Loucy (cell line): Measurements from ENCODE around the gene EFCAB12.

Experiments
- H2AFZ ChIP-seq: fragments of 200-600 bp; sonication (generic); 2 replicates; pipeline ENCODE4 v1.6.0; 2016; ENCODE audit warnings: antibody characterized with exemption, mild to moderate bottlenecking, low read length, moderate library complexity
- H3F3A ChIP-seq: fragments of 200-600 bp; 2 replicates; pipeline ENCODE4 v1.6.0; 2016; ENCODE audit warnings: antibody characterized with exemption, low read depth, mild to moderate bottlenecking
- H3K27me3 ChIP-seq: fragments of 200-600 bp; sonication (generic); 2 replicates; pipeline ENCODE4 v1.6.1; 2014; ENCODE audit warnings: low read length, mild to moderate bottlenecking; ENCODE audit not compliant: insufficient read depth, poor library complexity, severe bottlenecking
- H3K36me3 ChIP-seq: fragments of 200-600 bp; sonication (generic); 2 replicates; pipeline ENCODE4 v1.6.1; 2016; ENCODE audit warnings: low read length; ENCODE audit not compliant: insufficient read depth
- H3K4me1 ChIP-seq: fragments of 200-600 bp; sonication (generic); 2 replicates; pipeline ENCODE4 v1.5.1; 2014; ENCODE audit warnings: low read length, mild to moderate bottlenecking; ENCODE audit not compliant: insufficient read depth, poor library complexity, severe bottlenecking
- H3K4me2 ChIP-seq: fragments of 200-600 bp; sonication (generic); 2 replicates; pipeline ENCODE4 v1.6.0; 2014; ENCODE audit warnings: antibody characterized with exemption, low read length, low read depth, mild to moderate bottlenecking; ENCODE audit not compliant: poor library complexity, severe bottlenecking
- H3K4me3 ChIP-seq: fragments of 200-600 bp; sonication (generic); 2 replicates; pipeline ENCODE4 v1.5.1; 2014; ENCODE audit warnings: low read length, mild to moderate bottlenecking, mixed read lengths; ENCODE audit not compliant: poor library complexity, severe bottlenecking
- H3K79me2 ChIP-seq: fragments of 200-600 bp; sonication (generic); 2 replicates; pipeline ENCODE4 v1.6.1; 2014; ENCODE audit warnings: low read length; ENCODE audit not compliant: insufficient read depth
- H3K9ac ChIP-seq: fragments of 200-600 bp; sonication (generic); 2 replicates; pipeline ENCODE4 v1.6.0; 2014; ENCODE audit warnings: mild to moderate bottlenecking, low read depth, low read length, moderate library complexity; ENCODE audit not compliant: poor library complexity, severe bottlenecking
- H3K9me2 ChIP-seq: fragments of 200-600 bp; sonication (generic); replicated peaks from 2 replicates; pipeline ENCODE4 v1.6.1; 2016; ENCODE audit warnings: low read depth, low read length, mixed read lengths
- H3K9me3 ChIP-seq: fragments of 200-600 bp; sonication (generic); 2 replicates; pipeline ENCODE4 v1.6.1; 2014; ENCODE audit warnings: mild to moderate bottlenecking, antibody characterized with exemption, low read length, low read depth; ENCODE audit not compliant: insufficient read depth
- H4K20me1 ChIP-seq: fragments of 200-600 bp; sonication (generic); 2 replicates; pipeline ENCODE4 v1.6.0; 2014; ENCODE audit warnings: antibody characterized with exemption, low read length, mild to moderate bottlenecking; ENCODE audit not compliant: insufficient read depth, poor library complexity, severe bottlenecking
- CTCF ChIP-seq: fragments of 200-600 bp; sonication (generic); conservative IDR thresholded peaks from 2 replicates; pipeline ENCODE4 v1.5.1; 2014; ENCODE audit warnings: mild to moderate bottlenecking, antibody characterized with exemption, low read length
- EZH2phosphoT487 ChIP-seq: fragments of 200-600 bp; IDR thresholded peaks from 2 replicates; pipeline ENCODE4 v1.6.1; 2018; ENCODE audit warnings: antibody characterized with exemption, mild to moderate bottlenecking, moderate library complexity, borderline replicate concordance

EFCAB12 gene

GRCh38 chr3:129404130-129404529 is 24.3 kb downstream of the EFCAB12 start:
- TF ChIP-seq EZH2phosphoT487 (no peak), CTCF (no peak)
- Histone ChIP-seq H3K9me3 (no peaks in the 10 kb centered on the region), H3F3A (no peaks in the 10 kb centered on the region), H3K9ac (no peak overlapping the region), H3K79me2 (peaks cover 1% of the 10 kb centered on the region), H3K9me2 (no peaks in the 10 kb centered on the region), H3K4me3 (no peak overlapping the region), H2AFZ (no peak overlapping the region), H3K36me3 (no peaks in the 10 kb centered on the region), H3K4me2 (no peak overlapping the region), H4K20me1 (no peaks in the 10 kb centered on the region), H3K27me3 (no peaks in the 10 kb centered on the region), H3K4me1 (peaks cover 4% of the 10 kb centered on the region)

- H3K9me2 ChIP-seq: no peaks in the 10 kb centered on the region
- peaks cover 6% of the 10 kb centered on the region for H3K4me1 ChIP-seq
- H3K27me3 ChIP-seq: no peaks in the 10 kb centered on the region
- H2AFZ ChIP-seq: no peak overlapping the region
- H3F3A ChIP-seq: no peaks in the 10 kb centered on the region
- no peak overlapping the region for H3K4me3 ChIP-seq
- H3K79me2 ChIP-seq: peaks cover 8% of the 10 kb centered on the region
- no peaks in the 10 kb centered on the region for H3K9me3 ChIP-seq
- no peak overlapping the region for H3K9ac ChIP-seq
- TF ChIP-seq CTCF (no peak), EZH2phosphoT487 (no peak)
- H3K4me2 ChIP-seq: no peak overlapping the region
- peaks cover 6% of the 10 kb centered on the region for H4K20me1 ChIP-seq
- H3K36me3 ChIP-seq: no peaks in the 10 kb centered on the region
Measured at GRCh38 chr3:129403450-129403849, 25.0 kb downstream of the EFCAB12 start.

GRCh38 chr3:129402616-129403015 is 25.8 kb downstream of the EFCAB12 start:
- H3K9ac ChIP-seq: no peak overlapping the region
- H3K9me3 ChIP-seq: no peaks in the 10 kb centered on the region
- no peaks in the 10 kb centered on the region for H3K36me3 ChIP-seq
- H4K20me1 ChIP-seq: peaks cover 15% of the 10 kb centered on the region
- H3K4me1 ChIP-seq: peaks cover 15% of the 10 kb centered on the region
- no peak for TF ChIP-seq CTCF
- no peak for TF ChIP-seq EZH2phosphoT487
- H3K9me2 ChIP-seq: no peaks in the 10 kb centered on the region
- no peaks in the 10 kb centered on the region for H3F3A ChIP-seq
- no peak overlapping the region for H3K4me2 ChIP-seq
- no peaks in the 10 kb centered on the region for H3K27me3 ChIP-seq
- no peak overlapping the region for H3K4me3 ChIP-seq
- peaks cover 17% of the 10 kb centered on the region for H3K79me2 ChIP-seq
- no peak overlapping the region for H2AFZ ChIP-seq
